Activated T-helper 1 cell treated with anti-CD3 and anti-CD28 coated beads, Interleukin-2, amount 50 U/mL, for 16 hours (primary cell): ENCODE data around the gene ZMPSTE24.

Experiments used
- DNase-seq, 2 donors: peaks; one replicate each; pipeline ENCODE4 v3.0.0-alpha.2; 2020; ENCODE audit warnings: low read depth in 1 of 2, low spot score in 1 of 2

Gene ZMPSTE24

DNA sequence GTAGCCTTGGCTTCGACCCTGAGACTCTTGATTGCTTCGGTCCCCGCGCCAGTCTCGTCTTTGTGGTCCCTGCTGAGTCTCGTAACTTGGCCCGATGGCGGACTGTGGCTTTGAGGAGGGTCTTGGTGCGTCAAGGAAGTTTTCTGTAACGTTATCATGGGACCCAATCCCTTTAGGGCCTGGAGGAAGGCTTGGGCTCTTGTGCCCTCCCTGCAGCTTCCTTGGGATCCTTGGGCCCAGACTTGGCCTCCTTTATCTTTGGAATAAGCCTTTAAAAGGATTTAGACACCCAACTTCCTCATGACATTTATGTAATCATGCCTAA is 371 bp downstream of the ZMPSTE24 start:
- DNase-seq, result no peak

DNA sequence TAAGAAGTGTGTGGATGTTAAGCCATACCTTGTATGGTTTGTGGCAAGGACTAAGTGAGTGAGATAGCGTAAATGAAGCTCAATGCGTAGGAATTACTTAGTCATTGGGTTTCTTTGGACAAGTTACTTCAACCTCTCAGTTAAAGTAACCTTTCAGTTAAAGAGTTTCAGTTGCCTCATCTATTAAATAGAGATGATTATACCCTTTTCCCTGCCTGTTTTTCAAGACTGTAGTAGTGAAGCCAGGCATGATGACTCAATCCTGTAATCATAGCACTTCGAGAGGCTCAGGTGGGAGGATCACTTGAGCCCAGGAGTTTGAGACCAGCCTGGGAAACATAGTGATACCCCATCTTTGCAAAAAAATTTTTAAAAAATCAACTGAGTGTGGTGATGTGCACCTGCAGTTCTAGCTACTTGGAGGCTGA is 6.3 kb downstream of the ZMPSTE24 start:
- DNase-seq, result no peak

DNA sequence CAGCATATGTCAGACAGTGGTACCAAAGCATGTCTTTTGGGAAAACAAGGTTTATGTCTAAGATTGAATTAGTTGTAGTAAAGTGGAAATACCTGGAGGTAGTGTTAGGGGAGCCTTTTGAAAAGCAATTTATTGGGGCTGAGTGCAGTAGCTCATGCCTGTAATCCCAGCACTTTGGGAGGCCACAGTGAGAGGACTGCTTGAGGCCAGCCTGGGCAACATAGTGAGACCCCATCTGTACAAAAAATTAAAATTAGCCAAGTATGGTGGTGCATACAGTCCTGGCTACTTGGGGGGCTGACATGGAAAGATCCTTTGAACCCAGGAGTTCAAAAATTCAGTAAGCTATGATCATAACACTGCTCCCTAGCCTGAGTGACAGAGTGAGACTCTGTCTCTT is 7.3 kb downstream of the ZMPSTE24 start:
- DNase-seq, result no peak

DNA sequence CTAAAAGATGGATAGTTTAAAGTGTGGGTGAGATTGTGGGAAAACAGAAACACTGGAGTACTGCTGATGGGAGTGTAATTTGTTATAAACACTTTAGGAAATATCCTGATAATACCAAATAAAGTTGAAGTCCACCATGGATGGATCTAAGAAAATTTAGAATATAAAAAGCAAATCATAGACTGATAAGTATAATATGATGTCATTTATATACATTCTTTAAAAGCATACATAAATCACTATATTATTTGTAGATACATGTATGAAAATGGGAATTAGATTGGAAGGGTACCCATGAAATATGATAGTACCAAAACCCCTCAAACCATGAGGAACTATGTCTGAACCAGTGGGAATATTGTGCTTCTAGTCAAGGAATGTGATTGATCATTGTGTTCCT is 7.9 kb downstream of the ZMPSTE24 start:
- no peak for DNase-seq

DNA sequence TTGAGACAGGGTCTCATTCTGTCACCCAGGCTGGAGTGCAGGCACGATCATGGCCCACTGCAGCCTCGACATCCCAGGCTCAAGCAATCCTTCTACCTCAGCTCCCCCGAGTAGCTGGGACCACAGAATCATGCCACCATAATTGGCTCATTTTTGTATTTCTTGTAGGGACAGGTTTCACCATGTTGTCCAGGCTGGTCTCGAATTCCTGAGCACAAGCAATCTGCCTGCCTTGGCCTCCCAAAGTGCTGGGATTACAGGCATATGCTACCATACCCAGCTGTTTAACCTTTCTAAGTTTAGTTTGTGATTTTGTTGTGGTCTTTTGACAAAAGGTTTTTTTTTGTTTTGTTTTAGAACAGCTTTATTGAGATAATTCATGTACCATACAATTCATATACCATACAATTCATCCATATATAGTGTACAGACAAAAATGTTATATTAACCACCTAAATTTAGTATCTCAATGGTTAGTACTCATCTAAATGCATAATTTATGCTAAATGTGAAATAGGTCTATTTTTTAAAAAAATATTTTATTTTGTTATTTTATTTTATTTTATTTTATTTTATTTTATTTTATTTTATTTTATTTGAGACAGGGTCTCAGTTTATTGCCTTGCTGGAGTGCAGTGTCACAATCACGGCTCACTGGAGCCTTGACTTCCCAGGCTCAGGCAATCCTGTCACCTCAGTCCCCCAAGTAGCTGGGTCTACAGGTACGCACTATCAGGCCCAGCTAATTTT is 8.9 kb downstream of the ZMPSTE24 start:
- no peak for DNase-seq

GRCh38 chr1:40267767-40268187 is 9.7 kb downstream of the ZMPSTE24 start:
- DNase-seq, result no peak

- no peak for DNase-seq
Measured at GRCh38 chr1:40268211-40268610, 10.2 kb downstream of the ZMPSTE24 start.

DNA sequence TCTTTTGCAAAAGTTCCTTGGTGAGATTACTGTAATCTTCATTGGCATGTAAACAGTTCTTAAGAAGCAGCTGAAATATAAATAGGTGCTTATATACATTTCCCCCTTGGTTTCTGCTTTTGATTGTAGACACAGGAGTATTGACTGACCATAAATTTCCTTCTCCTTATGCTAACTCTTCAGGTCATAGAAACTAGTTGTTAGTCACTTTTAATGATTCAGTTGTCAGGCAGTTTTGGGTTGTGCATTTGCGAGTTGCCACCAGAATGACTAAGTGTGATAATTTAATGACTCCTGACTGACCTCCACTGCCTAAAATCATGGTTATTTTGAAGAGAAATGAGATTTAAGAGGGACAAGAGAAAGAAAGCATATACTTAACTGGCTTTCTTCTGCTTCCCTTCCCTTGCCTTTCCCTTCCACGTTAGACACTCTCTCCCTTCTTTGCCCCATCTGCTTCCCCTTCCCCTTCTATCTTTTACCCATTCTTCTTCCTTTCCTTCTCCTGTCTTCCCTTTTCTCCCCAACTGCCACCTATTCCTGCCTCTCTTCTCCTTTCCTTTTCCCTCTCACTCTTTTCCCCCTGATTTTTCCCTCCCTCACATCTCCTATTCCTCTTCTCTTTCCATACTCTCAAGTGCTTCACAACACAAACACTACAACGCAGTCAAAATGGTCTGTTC is 12.3 kb downstream of the ZMPSTE24 start:
- DNase-seq, result no peak

DNA sequence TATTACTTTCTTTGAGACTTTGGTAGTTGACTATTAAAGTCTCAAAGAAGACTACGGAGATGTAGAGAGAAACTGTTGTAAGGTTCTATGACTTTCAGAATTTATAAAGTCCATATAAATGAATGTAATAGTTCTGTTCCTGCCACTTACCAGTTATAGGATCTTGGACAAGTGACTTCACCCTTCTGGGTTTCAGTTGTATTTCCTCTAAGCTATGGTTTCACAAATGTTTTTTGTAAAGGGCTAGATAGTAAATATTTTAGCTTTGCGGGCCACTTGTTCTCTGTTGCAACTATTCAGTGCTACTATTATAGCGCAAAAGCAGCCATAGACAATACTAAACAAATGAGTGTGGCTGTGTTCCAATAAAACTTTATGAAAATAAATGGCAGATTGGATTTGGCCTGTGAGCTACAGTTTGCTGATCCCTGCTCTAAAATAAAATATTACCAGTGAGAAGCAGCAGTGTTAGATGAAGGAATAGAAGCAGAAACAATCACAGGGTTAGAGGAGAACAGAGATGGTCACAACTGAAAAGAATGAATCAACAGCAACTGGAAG is 14.7 kb downstream of the ZMPSTE24 start:
- DNase-seq, result no peak

DNA sequence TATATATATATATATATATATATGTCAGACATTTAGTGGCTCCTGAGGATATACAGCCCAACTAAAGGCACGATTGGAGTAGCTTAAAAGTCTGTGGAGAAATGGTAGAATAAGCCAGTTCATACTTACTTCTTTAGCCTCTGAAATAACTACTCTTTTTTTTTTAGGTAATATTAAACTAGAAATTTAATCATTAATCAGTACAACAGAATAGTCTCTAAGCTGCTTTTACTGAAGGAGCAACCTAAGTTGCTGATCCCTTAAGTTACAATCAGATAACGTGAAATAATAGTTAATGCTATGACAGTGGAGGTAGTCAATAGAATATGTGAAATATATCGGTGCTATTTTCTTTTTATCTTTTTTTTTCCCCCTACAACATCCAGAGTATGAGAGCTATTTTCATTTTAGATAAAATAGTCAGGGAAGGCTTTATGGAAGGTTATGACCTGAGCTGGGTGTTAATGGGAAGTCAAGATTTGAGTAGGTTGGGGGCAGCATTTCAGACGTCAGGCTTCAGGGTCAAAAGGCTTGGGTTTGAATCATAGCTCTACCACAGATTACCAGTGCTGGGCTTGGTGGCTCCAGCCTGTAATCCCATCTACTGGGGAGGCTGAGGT is 15.6 kb downstream of the ZMPSTE24 start:
- DNase-seq, result no peak

- no peak for DNase-seq
Measured at GRCh38 chr1:40274331-40274730, 16.3 kb downstream of the ZMPSTE24 start.

DNA sequence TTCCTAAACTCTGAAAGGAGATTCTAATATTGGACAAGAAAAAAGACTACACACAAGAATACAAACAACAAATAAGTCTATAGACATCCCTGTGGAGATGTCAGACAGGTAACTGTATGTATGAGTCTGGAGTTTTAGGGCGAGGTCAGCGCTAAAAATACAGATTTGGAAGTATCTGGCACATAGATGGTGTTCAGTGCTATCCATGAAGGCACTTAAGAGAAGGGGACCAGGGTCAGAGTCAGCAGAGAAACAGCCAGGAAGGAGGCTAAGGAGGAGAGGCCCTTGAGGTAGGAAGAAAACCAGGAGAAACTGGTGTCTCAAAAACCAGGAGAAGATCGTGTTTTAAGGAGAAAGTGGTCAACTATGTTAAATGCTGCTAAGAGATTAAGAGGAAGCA is 18.1 kb downstream of the ZMPSTE24 start:
- no peak for DNase-seq

- no peak for DNase-seq
Measured at GRCh38 chr1:40281853-40282252, 23.8 kb downstream of the ZMPSTE24 start.

DNA sequence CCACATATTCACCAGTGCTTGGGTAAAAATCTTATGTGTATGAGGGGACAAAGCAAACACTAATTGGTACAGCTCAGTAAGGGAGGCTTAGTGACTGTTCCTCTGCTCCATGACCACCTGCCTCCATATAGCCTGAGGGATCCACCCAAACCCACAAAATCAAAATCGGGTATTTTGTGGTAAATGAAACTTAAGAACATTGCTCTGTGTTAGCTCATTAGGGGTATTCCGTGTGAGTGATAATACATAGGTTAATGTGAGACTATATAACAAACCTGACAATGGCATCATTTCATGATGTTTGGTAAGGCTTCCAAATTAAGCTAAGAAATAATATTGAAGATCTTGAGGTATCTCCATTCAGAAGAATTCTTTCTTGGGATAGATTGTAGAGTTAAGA is 33.3 kb downstream of the ZMPSTE24 start:
- no peak for DNase-seq

GRCh38 chr1:40299366-40300248 is 41.6 kb downstream of the ZMPSTE24 start:
- DNase-seq, result no peak

- DNase-seq, result no peak
Measured at GRCh38 chr1:40300249-40300567, 42.2 kb downstream of the ZMPSTE24 start.

- DNase-seq, result no peak
Measured at GRCh38 chr1:40300651-40301050, 42.6 kb downstream of the ZMPSTE24 start.

DNA sequence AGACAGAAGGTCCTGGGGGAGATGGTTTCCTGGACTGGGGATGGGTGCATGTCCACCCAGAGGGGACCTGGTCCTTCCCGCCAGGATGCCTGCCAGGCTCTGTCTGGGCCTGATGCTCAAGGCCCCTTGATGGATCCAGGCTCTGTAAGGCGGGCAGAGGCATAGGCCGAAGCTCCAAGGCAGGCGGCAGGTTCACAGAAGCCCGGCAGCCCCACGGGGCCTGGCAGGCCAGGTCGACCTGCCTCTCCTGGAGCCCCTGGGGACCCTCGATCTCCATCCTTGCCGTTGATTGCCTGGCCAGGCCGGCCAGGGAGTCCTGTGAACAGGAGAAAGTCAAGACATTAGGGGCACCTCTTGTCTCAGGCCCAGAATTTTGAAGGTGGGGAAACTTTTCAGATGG is 43.0 kb downstream of the ZMPSTE24 start:
- no peak for DNase-seq

DNA sequence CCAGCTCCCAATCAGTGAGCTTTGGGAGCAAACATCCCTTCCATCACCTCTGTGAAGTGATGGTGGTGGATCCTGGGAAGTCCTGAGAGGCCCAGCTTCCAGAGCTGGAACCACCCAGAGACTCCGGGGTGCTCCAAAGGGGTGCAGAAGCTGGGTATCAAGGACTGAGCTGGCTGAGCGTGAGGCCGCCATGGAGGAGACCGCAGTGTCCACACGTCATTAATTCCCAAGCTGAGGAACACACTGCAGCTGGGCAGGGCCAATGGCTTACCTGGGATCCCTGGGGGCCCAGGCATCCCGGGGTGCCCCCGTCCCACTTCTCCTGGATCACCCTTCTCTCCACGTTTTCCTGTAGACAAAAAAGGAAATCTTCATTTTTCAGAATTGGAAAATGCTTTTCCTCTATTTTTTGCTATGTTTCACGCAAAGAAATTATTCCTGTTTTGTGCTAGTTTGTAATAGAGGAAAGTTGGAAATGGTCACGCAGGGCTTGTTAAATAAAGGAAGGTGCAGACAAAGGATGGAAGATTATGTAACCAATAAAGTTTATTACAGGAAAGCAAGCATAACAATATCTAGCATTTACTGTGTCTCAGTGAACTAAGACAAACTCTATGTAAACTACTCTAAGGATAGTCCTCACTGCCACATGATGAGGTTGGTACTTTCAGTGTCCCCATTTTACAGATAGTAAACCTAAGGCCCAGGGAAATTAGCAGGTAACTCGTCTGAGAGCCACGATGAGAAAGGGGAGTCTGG is 43.7 kb downstream of the ZMPSTE24 start:
- DNase-seq, result no peak

DNA sequence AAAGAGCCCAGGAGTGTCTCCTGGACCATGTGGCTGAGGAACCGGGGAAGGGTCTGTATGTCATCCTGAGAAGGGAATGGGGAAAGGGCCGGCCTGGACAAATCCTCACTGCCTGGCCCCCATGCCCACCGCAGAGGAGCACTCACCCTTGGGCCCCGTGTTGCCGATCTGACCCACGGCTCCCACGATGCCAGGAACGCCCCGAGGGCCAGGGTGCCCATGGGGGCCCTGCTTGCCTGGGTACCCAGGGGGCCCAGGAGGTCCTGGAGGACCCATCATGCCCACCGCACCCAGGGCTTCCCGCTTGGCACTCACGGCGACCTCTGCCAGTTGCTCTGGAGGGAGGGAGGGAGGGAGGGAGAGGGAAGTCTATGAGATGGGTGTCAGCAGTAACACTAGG is 44.4 kb downstream of the ZMPSTE24 start:
- no peak for DNase-seq
